Left lobe of liver (tissue), 2 donors: ENCODE data around the gene PSMD3. TPM values are rescaled to one million over a fixed set of nuclear protein-coding genes. Genes with fewer than 3 reads are reported as not detected.
"Not testable (repeated sequence)": the region's sequence is repeated elsewhere in the genome, so short reads cannot be mapped to it uniquely, and the experiment has no call there.

ENCODE experiments used
- ATAC-seq: fragments of 200-7000 bp; cut with Tn5 transposase; one replicate; pipeline ENCODE4 v1.9.1; 2020; ENCODE audit warnings: mild to moderate bottlenecking, moderate library complexity
- DNase-seq: peaks from one replicate; pipeline ENCODE4 v3.0.0-alpha.2; 2020; ENCODE audit warnings: low spot score
- total RNA-seq: library from RNA; stranded (reverse); gene quantifications from one replicate; pipeline ENCODE4 v1.2.1, GENCODE V29; 2021
- donor health status: DM: no; HTN: no; CAD: no; lungs with moderate emphysema.
- donor health status: DM: no; HTN: yes; CAD: no.

The PSMD3 gene
- total RNA-seq: 52.4 TPM

DNA sequence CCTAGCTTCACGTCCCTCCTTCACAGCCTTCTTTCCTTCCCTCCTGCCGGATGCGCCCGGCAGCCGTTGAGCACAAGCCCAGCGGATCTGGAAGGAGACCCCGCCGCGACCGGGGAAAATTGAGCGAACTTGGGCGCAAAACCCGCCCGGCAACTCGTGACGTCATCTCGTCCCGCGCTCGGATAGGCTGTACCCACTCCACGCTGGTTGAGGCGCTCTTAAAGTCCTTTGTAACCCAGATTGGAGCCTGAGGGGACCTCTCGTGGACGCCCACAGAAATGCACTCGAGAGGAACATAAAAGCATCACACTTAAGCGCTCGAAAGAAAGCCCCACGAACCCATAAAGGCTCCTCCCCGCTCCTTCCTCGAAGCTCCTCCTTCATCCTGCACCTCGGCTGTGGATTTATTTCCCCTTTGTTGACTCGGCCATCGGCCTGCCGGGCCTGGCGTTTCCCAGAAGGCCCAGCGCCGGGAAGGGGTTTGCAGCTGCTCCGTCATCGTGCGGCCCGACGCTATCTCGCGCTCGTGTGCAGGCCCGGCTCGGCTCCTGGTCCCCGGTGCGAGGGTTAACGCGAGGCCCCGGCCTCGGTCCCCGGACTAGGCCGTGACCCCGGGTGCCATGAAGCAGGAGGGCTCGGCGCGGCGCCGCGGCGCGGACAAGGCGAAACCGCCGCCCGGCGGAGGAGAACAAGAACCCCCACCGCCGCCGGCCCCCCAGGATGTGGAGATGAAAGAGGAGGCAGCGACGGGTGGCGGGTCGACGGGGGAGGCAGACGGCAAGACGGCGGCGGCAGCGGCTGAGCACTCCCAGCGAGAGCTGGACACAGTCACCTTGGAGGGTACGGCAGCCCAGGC is at the start of gene PSMD3:
Gene PSMD3 (plus strand): TSS at position 457 of the 856 bp plus-strand sequence. CDS start 164 bp downstream, at position 621.
- DNase-seq: peak; percentile 99
- peak; percentile 94 for ATAC-seq

DNA sequence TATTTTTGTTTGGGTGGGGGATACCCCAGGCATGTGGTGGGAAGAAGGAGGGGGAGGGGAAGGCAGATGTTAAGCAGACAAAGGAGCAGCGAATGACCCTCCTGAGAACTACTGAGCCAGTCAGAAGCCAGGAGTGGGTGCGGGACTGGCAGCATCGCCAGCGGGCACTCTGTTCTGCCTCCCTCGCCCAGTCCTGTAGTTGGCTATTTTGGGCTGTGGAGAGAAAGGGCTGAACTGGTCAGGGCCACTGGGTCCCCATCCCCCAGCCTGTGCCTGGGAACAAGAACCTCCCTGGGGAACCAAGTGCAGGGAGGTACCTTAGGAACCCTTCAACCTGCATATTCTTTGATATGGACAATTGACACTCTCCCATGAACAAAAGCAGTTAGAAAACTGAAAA is 46.7 kb upstream of the PSMD3 start:
- ATAC-seq (peak; percentile 75), DNase-seq (no peak)

DNA sequence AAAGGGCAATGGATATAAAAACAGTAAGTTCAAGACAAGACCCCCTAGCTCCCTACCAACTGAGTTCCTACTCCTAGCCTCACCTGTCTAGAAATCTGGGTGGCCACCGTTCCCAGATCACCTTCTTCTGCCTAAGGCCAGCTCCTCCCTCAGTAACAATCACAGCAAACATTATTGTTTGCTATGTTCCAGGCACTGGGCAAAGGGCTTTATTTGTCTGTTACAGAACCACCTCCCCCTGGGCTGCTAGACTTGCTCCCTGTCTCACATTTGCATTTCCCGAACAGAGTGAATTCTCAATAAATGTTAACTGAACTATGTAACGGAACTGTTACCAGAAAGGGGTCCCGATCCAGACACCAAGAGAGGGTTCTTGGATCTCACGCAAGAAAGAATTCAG is 46.3 kb upstream of the PSMD3 start:
- ATAC-seq (peak; percentile 89), DNase-seq (no peak)

DNA sequence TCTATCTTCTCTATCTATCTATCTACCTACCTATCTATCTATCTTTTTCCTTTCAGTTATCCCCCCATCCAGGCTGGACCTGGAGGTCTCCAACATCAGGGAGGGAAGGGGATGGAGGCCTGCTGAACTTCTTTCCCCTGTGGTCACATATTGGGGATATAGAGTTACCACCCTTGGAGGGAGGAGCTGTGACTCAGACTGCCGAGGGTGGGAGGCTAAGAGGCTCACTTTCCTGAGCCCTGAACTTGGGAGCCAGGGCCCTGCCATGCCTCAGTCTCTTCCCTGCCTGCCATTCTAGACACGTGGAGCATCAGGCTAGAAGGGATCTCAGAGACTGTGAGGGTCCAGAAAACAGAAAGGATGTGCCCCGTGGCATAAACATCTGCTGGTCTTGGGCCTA is 44.7 kb upstream of the PSMD3 start:
- ATAC-seq (no peak), DNase-seq (no peak)

DNA sequence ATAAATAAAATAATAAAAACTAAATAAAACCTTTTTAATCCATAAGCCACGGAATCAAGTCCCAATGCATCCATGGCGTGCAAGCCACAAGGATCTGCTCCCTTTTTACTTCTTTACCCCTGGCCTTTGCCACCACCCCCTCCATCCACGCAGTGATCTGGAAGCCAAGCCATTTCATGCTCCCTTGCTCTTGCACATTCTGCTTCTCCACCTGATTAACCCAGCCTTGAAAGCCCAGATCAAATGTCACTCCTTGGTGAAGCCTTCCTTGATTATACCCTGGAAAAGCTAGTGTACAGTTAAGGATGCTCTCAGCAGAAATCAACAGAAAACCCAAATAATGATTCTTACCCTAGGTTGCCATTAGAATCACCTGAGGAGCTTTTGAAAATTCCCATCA is 43.2 kb upstream of the PSMD3 start:
- ATAC-seq (no peak), DNase-seq (no peak)

DNA sequence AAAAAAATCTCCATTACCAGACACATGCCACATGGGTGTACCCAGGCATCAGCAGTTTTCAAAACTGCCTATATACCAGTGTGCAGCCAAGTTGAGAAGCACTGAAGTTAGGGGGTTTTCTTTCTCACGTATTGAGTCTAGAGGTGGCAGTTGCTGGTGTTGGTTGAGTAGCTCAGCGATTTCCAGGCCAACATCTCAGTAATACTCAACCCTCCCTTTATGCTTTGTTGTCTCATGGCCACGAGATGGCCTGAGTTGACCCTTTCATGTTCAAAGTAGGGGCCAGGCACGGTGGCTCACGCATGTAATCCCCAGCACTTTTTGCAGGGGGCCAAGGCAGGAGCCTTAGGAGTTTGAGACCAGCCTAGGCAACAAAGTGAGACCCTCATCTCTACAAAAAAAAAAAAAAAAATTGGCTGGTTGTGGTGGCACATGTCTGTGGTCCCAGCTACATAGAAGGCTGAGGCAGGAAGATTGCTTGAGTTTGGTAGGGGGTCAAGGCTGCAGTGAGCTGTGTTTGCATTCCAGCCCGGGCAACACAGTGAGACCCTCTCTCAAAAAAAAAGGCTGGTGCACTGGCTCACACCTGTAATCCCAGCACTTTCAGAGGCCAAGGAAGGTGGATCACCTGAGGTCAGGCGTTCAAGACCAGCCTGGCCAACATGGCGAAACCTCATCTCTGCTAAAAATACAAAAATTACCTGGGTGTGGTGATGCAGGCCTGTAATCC is 42.3 kb upstream of the PSMD3 start:
- ATAC-seq (no peak), DNase-seq (no peak)

DNA sequence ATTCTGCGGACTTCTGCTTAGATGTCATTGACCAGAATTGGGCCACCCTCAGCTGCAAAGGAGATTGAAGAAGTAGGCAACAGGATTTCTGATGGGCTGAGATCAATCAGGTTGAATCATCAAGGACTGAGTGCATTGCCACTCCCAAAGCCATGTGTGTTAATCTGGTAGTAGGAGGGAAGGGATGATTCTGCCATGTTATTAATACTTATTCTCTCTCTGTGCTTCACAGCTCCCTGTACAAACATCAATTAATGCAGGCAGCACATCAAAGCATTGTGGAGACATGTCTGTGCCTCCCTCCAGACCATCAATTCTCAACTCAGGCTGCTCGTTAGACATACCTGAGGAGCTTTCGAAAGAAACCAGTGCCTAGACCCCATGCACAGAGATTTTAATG is 41.5 kb upstream of the PSMD3 start:
- ATAC-seq: no peak

DNA sequence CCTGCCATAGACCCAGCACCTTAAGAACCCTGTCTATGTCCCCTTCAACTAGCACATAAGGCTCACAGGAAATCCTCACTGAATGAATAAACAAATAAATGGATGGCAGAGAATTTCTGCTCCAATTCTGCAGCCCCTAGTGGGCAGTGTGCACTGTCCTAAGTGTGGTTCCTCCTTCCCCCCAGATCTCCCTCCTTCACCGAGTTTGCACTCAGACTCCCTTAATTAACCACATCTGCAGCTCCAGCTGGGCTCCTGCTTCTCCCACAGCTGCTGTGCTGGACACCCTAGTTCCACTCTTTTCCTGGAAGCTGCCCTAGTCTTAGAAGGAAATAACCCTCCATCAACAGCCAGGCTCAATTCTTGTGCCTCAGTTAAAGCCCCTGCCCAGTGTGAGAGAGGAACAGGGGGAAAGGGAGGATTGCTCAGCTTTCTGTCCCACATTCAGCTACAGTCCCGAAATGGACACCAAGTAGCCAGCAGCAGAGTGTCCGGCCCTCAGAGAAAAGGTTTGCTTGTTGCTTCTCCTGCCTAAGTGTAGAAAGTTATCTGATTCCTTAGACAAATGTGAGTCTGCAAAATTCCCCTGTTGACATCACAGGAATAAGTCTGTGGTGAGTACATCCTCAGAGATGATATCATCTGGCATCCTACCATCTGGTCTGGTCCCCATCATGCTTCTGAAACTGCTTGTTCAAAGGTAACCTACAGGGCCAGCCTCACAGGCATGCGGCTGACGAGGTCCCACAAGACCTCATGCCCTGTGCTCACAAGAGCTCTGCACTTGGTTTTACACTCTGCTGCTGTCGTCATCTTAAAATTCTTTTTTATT is 40.8 kb upstream of the PSMD3 start:
- no peak for DNase-seq
- ATAC-seq: no peak

More for the DNA sequence above, 41.5 kb upstream of the PSMD3 start:
- no peak for DNase-seq

DNA sequence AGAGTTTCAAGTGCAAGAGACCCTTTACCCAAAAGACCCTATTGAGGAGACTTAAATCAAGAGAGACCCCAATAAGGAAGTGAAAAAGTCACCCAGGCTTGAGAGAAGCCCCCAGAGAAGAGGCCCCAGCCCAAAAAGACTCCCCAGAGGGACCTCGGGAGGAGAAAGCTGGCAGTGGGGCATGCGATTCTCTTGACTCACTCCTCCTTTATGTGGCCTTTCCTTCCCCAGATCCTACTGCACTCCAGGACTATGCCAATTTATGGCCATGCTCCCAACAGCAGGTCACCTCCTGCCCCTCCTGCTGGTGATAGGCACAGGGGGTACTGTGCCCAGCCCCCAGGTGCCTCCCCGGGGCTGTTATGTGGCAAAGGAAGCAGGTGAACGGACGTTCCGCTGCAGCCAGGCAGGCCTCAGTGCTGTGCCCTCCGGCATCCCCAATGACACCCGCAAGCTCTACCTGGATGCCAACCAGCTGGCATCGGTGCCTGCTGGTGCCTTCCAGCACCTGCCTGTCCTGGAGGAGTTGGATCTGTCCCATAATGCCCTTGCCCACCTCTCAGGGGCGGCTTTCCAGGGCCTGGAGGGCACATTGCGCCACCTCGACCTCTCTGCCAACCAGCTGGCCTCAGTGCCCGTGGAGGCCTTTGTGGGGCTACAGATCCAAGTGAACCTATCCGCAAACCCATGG is 36.8 kb upstream of the PSMD3 start:
- DNase-seq (peak; percentile 98), ATAC-seq (peak; percentile 92)

DNA sequence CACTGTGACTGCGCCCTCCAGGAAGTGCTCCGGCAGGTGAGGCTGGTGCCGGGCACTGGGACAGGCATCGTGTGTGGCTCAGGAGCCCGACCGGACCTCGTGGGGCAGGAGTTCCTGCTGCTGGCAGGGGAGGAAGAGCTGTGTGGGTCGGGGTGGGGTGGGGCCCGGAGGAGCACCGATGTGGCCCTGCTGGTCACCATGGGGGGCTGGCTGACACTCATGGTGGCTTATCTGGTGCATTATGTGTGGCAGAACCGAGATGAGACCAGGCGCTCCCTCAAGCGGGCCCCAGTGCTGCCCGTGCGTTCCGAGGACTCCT is 36.3 kb upstream of the PSMD3 start:
- DNase-seq (no peak), ATAC-seq (no peak)

DNA sequence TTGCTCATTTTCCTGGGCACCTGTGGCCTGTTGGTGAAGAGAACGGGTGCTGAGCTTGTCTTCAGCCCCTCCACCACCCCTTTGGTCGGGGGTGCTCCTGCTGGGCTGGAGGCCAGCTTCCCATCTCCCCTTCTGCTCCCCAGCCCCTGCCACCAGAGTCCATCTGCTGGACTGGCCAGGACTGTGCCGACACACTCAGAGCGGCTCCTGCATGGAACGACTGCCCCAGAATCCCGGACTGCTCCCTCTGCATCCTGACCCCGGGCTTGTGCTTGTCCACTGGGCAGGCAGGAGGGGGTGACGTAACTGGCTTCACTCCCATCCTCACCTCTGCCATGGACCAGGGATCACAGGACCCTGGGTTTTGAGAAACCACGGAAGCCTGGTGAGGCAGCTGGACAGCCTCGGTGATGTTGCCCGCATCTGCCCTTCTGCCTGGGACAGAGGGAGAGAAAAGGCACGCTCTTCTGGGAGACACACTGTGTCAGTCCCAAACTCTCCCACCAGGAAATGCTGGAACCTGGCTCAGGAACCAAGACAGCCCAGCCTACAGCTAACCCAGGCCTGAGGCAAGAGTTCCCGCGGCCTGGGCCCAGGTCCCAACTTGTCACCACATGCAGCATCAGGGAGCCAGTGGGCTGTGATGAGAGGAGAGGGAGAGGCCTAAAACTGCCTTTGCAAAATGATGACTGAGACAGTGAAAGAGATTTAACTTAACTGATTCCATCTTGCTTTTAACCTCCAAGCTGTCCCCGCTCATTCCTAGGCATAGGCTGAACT is 33.9 kb upstream of the PSMD3 start:
- ATAC-seq (no peak), DNase-seq (no peak)

DNA sequence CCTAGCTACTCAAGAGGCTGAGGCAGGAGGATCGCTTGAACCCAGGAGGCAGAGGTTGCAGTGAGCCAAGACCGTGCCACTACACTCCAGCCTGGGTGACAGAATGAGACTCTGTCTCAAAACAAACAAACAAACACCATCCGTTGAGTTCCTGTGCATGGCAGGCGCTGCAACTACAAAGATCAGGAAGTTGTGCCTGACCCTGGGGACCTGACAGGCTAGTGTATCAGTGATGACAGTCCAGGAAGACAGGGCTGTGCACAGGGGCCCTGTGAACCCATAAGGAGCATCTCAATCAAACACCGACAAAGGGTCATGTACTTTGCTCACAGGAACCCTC is 32.1 kb upstream of the PSMD3 start:
- DNase-seq, ATAC-seq: not testable (repeated sequence)

DNA sequence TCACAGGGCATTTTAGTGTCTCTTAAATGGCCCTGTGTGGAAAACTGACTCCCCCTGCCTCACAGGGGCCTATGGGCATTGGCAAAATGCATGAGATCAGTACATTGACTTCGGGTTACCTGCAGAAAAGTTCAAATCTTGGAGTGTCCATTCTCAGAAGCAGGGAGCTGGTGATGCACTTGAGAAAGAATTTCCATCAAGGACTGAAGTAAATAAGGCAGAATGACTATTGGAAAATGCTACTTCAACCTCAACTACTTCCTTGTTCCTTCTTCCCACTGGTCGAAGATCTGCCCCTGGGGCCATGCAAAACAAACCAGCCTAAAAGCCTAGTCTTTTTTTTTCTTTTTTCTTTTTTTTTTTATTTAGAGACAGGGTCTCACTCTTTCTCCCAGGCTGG is 31.6 kb upstream of the PSMD3 start:
- no peak for ATAC-seq
- no peak for DNase-seq

DNA sequence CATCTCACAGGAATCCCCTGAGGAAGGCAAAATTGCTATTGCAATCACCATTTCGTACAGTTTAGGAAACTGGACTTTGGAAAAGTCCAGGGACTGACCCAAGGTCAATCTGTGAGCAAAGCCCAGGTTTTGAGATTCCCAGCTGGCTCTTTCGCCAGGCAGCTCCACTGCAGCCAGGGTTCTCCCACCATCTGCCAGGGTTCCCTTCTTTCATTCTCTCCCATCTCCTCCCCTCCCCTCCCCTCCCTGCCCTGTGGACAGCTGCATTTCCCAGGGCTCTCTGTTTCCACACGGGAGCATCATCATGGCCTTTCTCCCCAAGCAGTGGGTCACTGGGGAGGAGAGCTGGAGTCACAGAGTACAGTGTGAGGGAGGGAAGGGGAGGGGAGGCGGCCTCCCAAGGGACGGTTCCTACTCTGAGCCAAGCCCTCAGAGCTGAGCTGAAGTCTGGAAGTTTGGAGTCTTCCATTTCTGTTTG is 29.7 kb upstream of the PSMD3 start:
- peak; percentile 13 for ATAC-seq
- DNase-seq: peak; percentile 69

DNA sequence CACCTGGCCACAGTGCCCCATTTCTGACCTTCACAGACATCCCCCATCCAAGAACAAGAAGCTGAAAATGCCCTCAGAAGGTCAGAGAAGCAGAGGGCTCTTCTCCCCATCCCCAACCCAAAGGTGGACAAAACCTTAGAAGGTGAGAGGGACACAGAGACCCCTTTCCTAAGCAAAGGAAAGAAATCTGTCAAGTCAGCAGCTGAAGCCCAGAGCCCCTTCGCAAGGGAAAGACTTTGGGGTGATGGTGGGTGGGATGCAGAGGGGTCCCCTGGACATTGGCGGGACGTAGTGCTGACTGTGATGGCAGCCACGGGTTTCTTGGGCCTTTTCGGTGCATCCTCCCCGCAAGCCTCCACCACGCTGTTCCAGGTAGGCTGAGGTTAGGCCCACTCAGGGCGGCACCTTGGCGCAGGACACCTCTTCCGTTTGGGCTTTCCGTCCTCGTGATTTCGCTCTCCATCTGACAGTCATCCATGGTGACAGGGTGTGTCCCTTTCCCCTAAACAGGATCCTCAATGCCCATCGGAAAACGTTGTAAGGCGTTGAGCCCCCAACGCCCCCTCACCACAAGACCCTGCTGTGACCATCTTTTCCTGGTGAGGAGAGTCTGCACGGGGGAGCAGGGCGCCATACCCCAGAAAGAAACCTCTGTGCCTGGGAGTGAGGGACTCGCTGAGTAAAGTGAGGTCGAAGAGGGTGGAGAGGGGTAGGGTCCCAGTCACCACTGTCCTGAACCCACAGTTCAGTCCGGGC is 28.5 kb upstream of the PSMD3 start:
- ATAC-seq (no peak), DNase-seq (peak; percentile 55)

DNA sequence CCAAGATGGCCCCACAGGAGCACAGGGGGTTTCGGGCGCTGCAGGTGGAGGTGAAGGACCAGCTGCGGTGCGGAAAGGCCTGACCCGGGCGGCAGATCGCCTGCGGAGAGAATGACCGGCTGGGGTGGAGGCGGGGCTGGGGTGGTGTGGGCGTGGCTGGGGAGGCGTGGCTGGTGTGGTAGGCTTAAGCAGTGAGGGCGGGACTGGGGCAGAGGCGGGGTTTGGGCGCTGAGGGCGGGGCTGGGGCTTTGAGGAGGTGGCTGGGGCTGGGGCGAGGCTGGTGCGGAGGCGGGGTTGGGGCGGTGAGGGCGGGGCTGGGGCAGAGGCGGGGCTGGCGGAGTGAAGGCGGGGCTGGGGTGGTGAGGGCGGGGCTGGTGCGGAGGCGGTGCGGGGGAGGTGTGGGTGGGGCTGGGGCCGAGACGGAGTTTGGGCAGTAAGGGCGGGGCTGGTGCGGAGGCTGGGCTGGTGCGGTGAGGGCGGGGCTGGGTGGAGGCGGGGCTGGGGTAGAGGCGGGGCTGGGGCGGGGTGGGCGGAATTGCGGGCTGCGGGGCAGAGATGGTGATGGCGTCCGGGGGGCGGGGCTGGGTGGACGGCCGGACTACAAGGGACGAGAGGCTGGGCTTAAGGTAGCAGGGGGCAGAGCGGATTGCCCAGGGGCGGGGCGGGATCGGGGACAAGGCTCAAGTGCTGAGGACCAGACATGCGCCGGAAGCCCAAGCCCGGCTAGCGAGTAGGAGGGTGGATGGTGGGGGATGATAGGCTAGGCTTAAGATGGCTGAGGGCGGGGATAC is 27.7 kb upstream of the PSMD3 start:
- peak; percentile 88 for ATAC-seq
- DNase-seq: peak; percentile 99

DNA sequence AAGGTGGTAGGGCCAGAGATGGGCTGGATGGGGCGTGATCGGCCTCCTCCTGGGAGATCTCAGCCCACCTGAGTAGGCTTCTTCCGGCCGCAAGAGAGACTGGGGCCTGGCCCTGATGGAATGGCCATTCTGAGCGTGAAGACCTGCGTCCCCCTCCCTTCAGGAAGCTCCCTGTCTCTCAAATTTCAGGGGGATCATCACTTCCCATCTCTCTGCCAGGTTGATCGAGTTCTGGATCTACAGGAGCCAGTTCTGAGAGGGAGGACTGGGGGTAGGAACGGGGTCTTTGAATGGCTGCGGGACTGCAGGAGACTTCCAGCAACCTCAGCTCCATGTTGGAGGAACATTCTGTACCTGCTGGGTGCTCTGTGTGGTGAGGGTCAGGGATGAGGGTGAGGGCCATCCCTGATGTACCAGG is 27.1 kb upstream of the PSMD3 start:
- DNase-seq: no peak
- ATAC-seq: no peak

DNA sequence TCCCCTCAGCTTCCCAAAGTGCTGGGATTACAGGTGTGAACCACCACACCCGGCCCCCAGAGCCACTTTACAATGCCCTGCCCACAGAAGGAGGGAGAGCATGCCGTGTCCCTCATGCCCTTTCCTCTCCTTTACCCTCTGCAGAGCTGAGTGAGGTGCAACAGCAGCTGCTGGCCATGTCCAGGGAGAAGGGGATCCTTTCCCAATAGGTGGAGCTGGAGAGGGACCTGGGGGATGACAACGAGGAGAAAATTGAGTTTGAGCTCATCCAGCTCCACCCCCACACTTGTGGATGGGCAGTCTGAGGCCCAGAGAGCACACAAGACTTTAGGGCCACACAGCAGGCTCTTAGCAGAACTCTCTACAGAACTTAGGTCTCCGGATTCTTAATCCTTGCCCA is 25.7 kb upstream of the PSMD3 start:
- no peak for ATAC-seq

More for the DNA sequence above, 25.7 kb upstream of the PSMD3 start:
- no peak for DNase-seq
